Measurements from ENCODE around the gene PLCL2.
A peak's percentile ranks its signal among the peaks of the same experiment; 100 is the strongest.

The PLCL2 gene

GRCh38 chr3:16866571-16866970 is 18.2 kb upstream of the PLCL2 start:
- peak; percentile 48 for DNase-seq (ENCODE audit: low spot score)

DNA sequence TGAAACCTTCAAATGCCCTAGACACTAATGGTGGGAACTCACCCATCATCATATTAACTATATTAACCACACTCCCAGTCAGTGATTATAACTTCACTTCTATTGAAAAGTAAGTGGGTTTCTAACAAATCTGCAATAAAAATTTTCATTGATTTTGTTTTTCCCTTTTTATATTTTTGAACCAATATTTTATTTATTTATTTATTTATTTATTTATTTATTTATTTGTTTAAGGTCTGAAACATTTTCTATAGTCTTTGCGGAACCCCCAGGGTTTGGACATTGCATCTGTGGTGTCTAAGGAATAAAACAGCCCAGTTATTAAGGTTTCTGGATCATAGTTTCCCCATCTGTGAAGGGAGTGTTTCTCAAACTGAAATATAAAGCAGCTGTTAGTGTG is 16.2 kb upstream of the PLCL2 start:
- DNase-seq (ENCODE audit: low spot score) = no peak

DNA sequence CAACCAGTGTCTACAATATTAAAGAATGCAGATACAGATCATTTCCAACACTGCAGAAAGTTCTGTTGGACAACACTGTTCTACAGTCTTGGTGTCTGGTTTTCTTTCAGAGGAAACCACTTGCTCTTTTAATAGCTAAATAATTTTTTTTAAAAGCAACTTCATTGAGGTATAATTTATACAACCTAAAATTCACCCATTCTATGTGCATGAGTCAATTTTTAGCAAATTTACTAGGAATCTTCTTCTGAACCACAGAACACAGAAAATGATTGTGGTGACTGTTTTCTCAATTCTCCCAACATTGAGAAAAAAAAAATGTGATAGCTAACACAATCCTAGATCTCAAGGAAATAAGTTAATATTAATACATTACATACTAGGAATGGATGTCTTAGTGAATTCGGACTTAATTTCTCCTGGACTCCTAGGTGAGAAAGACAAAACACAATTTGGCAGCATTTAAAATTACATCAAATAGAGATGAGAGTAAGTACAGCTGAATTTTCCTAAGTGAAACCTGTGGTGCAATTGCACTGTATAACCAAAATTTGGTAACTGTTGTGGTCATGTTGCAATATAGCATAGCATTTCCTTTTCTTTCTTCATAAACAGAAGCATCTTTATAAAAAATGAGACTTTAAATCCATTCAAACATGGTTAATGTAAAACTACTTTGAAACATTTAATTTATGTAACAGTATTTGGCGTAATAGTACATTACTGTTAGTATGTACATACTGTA is 15.3 kb upstream of the PLCL2 start:
- DNase-seq (ENCODE audit: low spot score) = no peak

DNA sequence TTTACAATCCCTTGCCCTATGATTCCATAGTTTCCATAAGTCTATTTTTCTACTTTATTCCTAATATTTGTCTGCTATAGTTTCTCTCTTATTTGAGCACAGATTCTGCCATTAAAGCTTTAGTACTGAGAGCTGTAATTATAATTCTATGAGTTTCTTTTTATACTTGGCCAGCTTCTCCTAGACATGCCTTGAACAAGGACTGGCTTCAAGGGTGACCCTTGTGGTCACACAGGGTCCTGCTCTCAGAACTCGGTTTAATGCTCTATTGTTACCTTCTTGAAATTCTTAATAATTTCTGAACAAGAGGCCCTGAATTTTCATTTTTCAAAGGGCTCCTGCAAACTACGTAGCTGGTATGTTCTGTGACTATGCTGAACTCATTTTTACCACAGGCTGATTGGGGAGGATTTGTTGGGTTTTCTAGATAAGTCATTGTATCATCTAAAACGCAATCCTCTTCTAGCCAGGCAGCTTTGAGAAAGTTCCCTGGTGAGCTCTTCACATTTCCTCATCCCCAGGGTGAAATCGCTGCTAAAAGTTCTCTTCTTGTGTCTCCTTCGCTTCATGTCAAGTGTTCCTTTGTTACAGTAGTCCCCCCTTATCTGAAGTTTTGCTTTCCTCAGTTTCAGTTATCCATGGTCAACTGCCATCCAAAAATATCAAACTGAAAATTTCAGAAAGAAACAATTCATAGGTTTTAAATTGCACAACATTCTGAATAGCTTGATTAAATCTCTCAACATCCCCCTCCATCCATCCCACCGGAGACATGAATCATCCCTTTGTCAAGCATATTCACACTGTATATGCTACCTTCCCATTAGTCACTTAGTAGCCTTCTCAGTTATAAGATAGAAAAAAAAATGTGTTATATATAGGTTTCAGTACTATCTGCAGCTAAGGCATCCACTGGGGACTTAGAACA is 12.6 kb upstream of the PLCL2 start:
- DNase-seq (ENCODE audit: low spot score) = no peak

DNA sequence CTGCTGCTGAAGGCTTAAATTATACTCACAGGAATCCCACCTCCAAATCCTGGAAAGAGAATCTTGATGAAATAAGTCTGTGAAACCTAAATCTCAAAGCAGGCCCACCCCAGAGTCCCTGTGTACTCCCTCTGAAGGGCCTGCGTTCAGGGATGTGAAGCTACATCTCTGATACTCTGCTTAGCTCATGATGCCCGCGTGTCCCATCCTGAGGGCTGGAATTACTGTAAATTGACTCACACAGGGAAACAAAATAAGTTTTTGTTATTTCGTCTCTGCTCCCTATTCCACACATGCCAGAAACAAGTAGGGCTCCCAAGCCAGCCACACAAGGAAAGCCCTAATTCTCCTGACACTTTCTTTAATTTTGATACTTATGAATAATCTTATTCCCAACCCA is 10.9 kb upstream of the PLCL2 start:
- no peak for DNase-seq (ENCODE audit: low spot score)

DNA sequence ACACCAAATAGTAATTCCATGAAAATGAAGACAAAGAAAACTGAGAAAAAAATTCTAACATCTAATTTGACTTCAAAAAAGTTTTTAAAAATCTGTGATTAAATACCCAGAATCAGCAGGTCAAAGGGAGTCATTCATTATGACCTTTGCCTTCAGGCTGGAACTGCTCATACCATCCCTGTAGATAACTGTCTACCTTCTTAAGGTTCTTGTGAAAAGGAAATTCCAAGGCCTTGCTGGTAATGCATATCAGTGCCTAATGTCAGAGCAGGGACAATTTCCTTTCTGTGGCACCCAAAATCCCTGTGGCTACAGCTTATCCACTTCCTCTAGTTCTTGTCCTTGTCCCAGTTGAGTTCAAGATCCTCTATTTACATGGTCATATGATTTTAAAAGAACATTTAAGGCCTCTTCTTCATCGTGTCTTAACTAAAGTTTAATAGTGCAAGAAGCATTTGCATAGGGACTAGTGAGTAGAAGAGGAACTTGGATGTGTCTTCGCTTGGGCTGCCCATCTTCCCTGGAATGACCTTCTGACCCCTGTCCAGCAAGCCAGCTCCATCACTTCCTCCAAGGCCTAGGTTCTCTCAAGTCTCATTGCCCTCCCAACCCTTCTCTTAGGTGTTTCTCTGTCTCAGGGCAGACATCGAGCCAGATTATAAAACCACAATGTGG is 8.7 kb upstream of the PLCL2 start:
- no peak for DNase-seq (ENCODE audit: low spot score)

DNA sequence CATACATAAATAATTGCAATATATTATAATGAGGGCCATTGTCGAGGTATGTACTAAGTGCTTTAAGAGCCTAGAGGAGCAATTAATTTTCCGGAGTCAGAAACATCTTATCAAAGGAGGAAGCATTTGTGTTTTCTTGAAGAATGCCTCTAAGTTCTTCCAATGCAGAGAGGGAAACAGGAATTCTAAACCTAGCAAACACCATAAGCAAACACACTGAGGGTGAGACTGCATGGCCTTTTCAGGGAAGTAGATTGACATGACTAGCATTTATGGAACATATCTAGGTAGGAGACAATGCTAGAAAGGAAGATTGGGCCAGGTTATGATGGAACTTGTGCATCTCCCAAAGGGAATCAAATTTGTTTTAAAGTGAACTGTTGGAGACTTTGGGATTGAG is 7.2 kb upstream of the PLCL2 start:
- DNase-seq (ENCODE audit: low spot score) = no peak

GRCh38 chr3:16877911-16878310 is 6.8 kb upstream of the PLCL2 start:
- DNase-seq (ENCODE audit: low spot score) = no peak

GRCh38 chr3:16881896-16882630 is 2.7 kb upstream of the PLCL2 start:
- no peak for DNase-seq (ENCODE audit: low spot score)

GRCh38 chr3:16883057-16883722 is 1.6 kb upstream of the PLCL2 start:
- no peak for DNase-seq (ENCODE audit: low spot score)

- DNase-seq (ENCODE audit: low spot score) = no peak
Measured at GRCh38 chr3:16883723-16884083, 1.1 kb upstream of the PLCL2 start.

GRCh38 chr3:16884084-16884747 is 539 bp upstream of the PLCL2 start:
- peak; percentile 84 for DNase-seq (ENCODE audit: low spot score)

- DNase-seq (ENCODE audit: low spot score) = no peak
Measured at GRCh38 chr3:16885593-16886302, 993 bp downstream of the PLCL2 start.

DNA sequence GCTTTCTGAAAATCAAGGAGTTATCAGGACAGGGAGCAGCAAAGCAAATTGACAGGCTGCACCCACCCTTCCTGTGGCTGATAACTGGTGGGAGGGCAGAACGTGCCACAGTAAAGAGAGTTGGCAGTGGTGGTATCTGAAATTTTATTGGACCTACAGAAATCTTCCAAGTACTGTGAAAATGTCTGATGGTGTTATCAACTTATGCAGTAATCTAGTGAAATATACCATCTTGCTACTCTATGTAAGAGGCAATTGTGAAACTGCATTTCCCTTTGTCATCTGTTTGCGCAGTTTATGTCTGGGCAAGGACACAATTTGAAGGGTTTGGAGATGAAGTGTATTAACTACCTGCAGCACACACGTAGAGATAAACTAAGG is 1.5 kb downstream of the PLCL2 start:
- DNase-seq (ENCODE audit: low spot score) = no peak

GRCh38 chr3:16887130-16887529 is 2.4 kb downstream of the PLCL2 start:
- no peak for DNase-seq (ENCODE audit: low spot score)

DNA sequence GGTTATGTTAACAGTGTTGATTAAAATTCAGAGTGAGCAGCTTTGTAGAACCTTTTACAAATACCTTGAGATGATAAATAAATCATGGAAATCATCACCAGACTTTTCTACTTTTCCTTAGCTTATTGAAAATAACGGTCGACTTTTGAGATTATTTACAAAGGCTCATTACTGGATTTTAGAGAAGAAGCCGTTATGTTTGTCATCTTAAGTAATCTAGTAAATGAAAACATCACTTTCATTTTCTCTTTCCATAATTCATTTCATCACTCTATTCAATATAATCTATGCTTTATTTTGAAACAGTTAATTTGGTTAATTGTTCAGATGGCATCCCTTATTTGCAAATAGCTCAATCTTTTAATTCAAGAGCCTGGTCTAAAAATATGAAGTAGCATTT is 3.6 kb downstream of the PLCL2 start:
- no peak for DNase-seq (ENCODE audit: low spot score)

DNA sequence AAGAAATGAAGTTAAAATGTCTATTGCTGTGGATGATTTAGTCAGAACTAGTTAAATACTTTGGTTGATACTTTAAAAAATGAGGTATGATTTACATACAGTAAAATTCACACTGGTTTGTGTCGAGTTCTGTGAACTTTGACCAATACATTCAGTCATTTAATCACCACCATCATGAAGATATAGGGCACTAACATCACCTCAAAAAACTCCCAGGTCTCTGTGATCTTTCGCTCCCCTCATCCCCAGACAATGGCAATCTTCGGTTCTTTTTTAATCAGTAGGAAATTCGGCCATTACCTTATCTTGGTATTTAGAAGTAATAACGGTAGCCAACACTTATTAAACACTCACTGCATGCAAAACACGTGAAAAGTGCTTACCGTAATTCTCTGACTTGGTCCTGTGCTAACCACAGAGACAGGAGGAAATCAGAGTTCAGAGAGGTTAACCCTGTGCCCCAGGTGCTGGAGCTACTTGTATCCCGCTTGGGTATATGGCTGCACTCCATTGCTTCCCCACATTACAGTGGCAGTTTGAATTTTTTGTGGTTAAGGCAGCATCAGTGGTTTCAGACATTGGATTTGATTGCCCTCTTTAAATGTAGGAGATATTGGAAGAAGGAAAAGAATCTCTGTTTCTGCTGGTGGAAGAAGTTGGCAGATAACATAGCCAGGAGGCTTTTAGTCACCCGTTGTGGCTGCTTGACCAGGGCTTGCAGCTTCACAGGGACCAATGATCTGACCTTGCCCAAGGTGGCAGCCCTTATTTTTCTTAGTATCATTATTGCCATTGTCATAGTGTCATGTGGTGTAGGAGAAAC is 4.2 kb downstream of the PLCL2 start:
- DNase-seq (ENCODE audit: low spot score) = no peak

GRCh38 chr3:16890597-16891333 is 6.0 kb downstream of the PLCL2 start:
- no peak for DNase-seq (ENCODE audit: low spot score)
